T-cell (primary cell): Measurements from ENCODE around the gene HELZ. TPM values are rescaled to one million over a fixed set of nuclear protein-coding genes. Genes with fewer than 3 reads are reported as not detected.
A peak's percentile ranks its signal among the peaks of the same experiment; 100 is the strongest.

Experiments used
- ATAC-seq, 4 experiments: fragments of 200-7000 bp in 3 of 4; fragments of 150-1000 bp in 1 of 4; cut with Tn5 transposase; replicated peaks in 1 of 4; 1 replicate in 3 of 4; 2 replicates in 1 of 4; pipeline ENCODE4 v1.10.0; 2021; ENCODE audit warnings: moderate library complexity in 3 of 4, mild to moderate bottlenecking in 2 of 4, moderate number of reproducible peaks in 1 of 4
- CTCF ChIA-PET, 2 donors: fragments of 300-600 bp; sonication (Branson Sonifier 250); formaldehyde crosslinking; loops; one replicate each; lab custom pipeline; 2022; ENCODE audit warnings: antibody characterized with exemption in 2 of 2; lab: Charles Lee
- POLR2A ChIA-PET, 2 donors: fragments of 300-600 bp; sonication (Branson Sonifier 250); formaldehyde crosslinking; loops; one replicate each; lab custom pipeline; 2022; ENCODE audit warnings: antibody characterized with exemption in 2 of 2; lab: Charles Lee
- DNase-seq, 35 experiments: peaks; one replicate each; pipeline versions ENCODE4 v3.0.0 to v3.0.0-alpha.2; 2013 to 2023
- H3K27ac ChIP-seq: one replicate; pipeline ENCODE4 v1.5.1; 2013; ENCODE audit warnings: low read length
- H3K27me3 ChIP-seq, 2 experiments: replicated peaks in 1 of 2; 1 replicate in 1 of 2; 2 replicates in 1 of 2; pipeline versions ENCODE4 v1.6.1 to v1.7.0; 2013; ENCODE audit warnings: low read length in 1 of 2, mixed read lengths in 1 of 2; ENCODE audit not compliant: control insufficient read depth in 2 of 2, insufficient read depth in 2 of 2; ENCODE audit errors: extremely low read depth in 1 of 2
- H3K36me3 ChIP-seq, 2 donors: 1 replicate in 1 of 2; 2 replicates in 1 of 2; pipeline versions ENCODE4 v1.6.1 to v1.7.0; 2013; ENCODE audit warnings: low read length in 1 of 2; ENCODE audit not compliant: control insufficient read depth in 2 of 2, insufficient read depth in 1 of 2; ENCODE audit errors: extremely low read depth in 1 of 2
- H3K4me1 ChIP-seq, 2 experiments: 1 replicate in 1 of 2; 2 replicates in 1 of 2; pipeline versions ENCODE4 v1.6.1 to v1.7.0; 2013; ENCODE audit warnings: low read length in 2 of 2, mixed read lengths in 1 of 2; ENCODE audit not compliant: insufficient read depth in 2 of 2, control insufficient read depth in 1 of 2; ENCODE audit errors: extremely low read depth in 1 of 2
- H3K4me3 ChIP-seq, 2 donors: 1 replicate in 1 of 2; 2 replicates in 1 of 2; pipeline versions ENCODE4 v1.5.1 to v1.7.0; 2013; ENCODE audit warnings: mild to moderate bottlenecking in 2 of 2, low read length in 1 of 2, moderate library complexity in 1 of 2; ENCODE audit not compliant: control insufficient read depth in 1 of 2; ENCODE audit errors: extremely low read depth in 1 of 2
- H3K9me3 ChIP-seq: 2 replicates; pipeline ENCODE4 v1.7.0; 2013
- H3K27ac Mint-ChIP-seq, 2 donors: one replicate each; pipeline ENCODE4 v1.8.0; 2020 to 2021; ENCODE audit warnings: mild to moderate bottlenecking in 2 of 2, mixed read lengths in 2 of 2
- H3K27me3 Mint-ChIP-seq, 2 donors: one replicate each; pipeline ENCODE4 v1.8.0; 2021 to 2022; ENCODE audit warnings: mixed read lengths in 2 of 2
- H3K36me3 Mint-ChIP-seq: one replicate; pipeline ENCODE4 v1.8.0; 2021; ENCODE audit warnings: mixed read lengths
- H3K4me1 Mint-ChIP-seq, 3 donors: one replicate each; pipeline ENCODE4 v1.8.0; 2020 to 2022; ENCODE audit warnings: mixed read lengths in 3 of 3, mild to moderate bottlenecking in 1 of 3
- H3K4me3 Mint-ChIP-seq, 3 donors: one replicate each; pipeline ENCODE4 v1.8.0; 2020 to 2022; ENCODE audit warnings: mild to moderate bottlenecking in 3 of 3, mixed read lengths in 3 of 3, moderate library complexity in 3 of 3
- H3K9me3 Mint-ChIP-seq, 3 donors: one replicate each; pipeline ENCODE4 v1.8.0; 2020 to 2022; ENCODE audit warnings: mixed read lengths in 3 of 3
- WGBS: methylation state at CpG from one replicate; pipeline ENCODE4 v1.1.5; 2013; ENCODE audit warnings: missing lambda C conversion rate; ENCODE audit not compliant: insufficient coverage; 5-methylcytosine and 5-hydroxymethylcytosine counted together
- total RNA-seq, 35 experiments: library from RNA in 6 of 35; stranded (reverse) in 6 of 35; fragments of 120-200 nt in 1 of 35; gene quantifications; one replicate each; pipeline versions ENCODE4 v1.2.1 to v1.2.4 and lab custom pipeline; 2013 to 2026

The HELZ gene
- total RNA-seq, 5 donors from 2014 or later (not counting 1 experiment from before 2014, with no cell fraction given), result 76.0 to 115 (median 91.6) TPM

DNA sequence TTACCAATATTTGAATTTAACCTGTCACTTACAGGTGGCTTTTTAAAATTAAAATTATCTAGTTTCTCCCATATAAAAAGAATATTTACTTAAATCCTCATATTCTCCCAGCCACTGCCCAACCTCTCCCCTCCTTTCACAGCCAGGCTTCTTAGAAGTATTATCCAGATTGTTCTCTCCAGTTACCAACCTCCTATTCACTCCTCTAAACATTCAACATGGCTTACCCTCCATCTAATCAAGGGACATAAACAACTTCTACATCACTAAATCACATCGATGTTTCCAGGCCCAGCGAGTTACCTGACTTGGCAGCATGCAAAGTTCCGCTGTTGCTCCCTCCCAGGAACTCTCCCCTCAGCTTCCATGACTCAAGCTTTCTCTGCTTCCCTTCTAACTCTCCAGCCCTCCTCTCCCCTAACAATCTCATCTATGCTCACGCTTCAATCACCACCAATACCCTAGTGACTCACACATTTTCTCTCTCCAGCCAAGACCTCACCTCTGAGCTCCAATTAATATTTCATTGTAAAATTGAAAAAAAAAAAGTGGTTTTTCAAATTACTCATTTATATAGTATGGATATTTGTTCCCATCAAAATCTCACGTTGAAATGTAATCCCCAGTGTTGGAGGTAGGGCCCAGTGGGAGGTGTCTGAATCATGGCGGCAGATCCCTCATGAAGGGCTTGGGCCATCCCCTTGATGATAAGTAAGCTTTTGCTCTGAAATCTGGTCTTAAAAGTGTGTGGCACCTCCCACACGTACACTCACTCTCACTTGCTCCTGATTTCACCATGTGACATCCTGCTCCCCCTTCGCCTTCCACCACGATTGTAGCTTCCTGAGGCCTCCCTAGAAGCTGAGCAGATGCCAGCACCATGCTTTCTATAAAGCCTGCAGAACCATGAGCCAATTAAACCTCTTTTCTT is 88.5 kb downstream of the HELZ start:
- no peak for ATAC-seq
- no peaks in the 10 kb centered on the region for H3K4me1 ChIP-seq
- Mint-ChIP-seq H3K36me3 (peaks cover 47% of the 10 kb centered on the region), H3K4me1 (peaks cover 20 to 25% (median 22%) of the 10 kb centered on the region in 3 donors), H3K4me3 (no peak overlapping the region), H3K9me3 (peaks cover 0 to 4% (median 0%) of the 10 kb centered on the region in 3 donors), H3K27me3 (no peaks in the 10 kb centered on the region), H3K27ac (peak overlapping the region; percentile 38 to 45)
- no peaks in the 10 kb centered on the region for H3K9me3 ChIP-seq
- H3K36me3 ChIP-seq, result peaks cover 4 to 30% of the 10 kb centered on the region in 2 donors
- H3K27me3 ChIP-seq, result no peaks in the 10 kb centered on the region
- no peak overlapping the region for H3K27ac ChIP-seq
- CTCF ChIA-PET, result interaction anchor here in 1 of 2 donors (1.1 kb wide), 1 partner anchor 263 kb away, joined by 3 read pairs; no protein-coding TSS in a partner anchor
- 71% methylated on average over 6 of the region's 9 CpGs for WGBS
- H3K4me3 ChIP-seq, result no peak overlapping the region
- DNase-seq, result no peak
- POLR2A ChIA-PET, result interaction anchor here in 1 of 2 donors (1.0 kb wide), 1 partner anchor 18 kb away, joined by 3 read pairs; no protein-coding TSS in a partner anchor

DNA sequence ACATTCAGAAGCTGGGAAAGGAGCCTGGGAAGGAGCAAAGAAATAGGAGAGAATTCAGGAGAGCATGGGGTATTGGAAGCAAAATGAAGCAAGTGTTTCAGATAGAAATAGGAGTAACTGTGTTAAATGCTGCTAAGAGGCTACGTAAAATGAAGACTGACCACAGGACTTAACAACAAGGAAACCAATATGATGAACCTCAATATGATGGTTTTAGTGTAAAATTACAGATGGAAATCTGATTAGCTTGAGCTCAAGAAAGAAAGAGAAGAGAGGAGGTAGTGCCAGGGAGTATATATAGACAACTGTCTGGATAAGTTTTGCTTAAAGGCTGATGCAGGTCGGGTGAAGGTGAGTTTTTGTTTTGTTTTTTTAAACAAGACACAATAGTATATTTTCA is 92.2 kb downstream of the HELZ start:
- peaks cover 57% of the 10 kb centered on the region for H3K36me3 Mint-ChIP-seq
- POLR2A ChIA-PET, result interaction anchor here in 1 of 2 donors (0.6 kb wide), 1 partner anchor 1081 kb away, joined by 3 read pairs; no protein-coding TSS in a partner anchor

DNA sequence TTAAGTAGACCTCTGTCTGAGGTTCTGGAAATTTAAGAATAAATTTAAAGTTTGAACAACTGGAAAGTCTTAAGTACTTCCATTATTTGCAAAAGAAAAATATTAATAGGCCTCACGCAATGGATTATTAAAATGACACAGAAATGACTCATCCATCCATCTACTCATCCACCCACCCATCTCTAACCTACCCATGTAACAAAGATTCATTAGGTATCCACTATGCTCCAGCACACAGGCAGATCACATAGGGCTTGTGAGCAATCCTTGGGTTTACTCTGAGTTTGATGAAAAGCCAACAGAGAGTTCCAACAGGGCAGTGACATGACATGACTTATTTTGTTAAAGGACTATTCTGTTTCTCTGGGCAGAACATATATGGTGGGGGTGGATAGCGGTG is 93.3 kb downstream of the HELZ start:
- Histone ChIP-seq H3K36me3 (peaks cover 4 to 56% of the 10 kb centered on the region in 2 donors), H3K27me3 (no peaks in the 10 kb centered on the region), H3K4me3 (no peak overlapping the region), H3K27ac (no peak overlapping the region), H3K9me3 (no peaks in the 10 kb centered on the region), H3K4me1 (no peaks in the 10 kb centered on the region)
- DNase-seq (no peak), ATAC-seq (no peak)
- H3K36me3 Mint-ChIP-seq, result peaks cover 60% of the 10 kb centered on the region
- no peaks in the 10 kb centered on the region for H3K27me3 Mint-ChIP-seq
- no peak overlapping the region for H3K4me3 Mint-ChIP-seq
- H3K9me3 Mint-ChIP-seq, result no peaks in the 10 kb centered on the region
- 67% methylated on average over 1 of the region's 2 CpGs for WGBS
- ChIA-PET CTCF (interaction anchor here in 1 of 2 donors (0.6 kb wide), 1 partner anchor 40 kb away, joined by 3 read pairs; no protein-coding TSS in a partner anchor), POLR2A (no interaction called here)
- peaks cover 2 to 11% (median 7%) of the 10 kb centered on the region in 3 donors for H3K4me1 Mint-ChIP-seq
- no peak overlapping the region for H3K27ac Mint-ChIP-seq

More for the DNA sequence above, 92.2 kb downstream of the HELZ start:
- DNase-seq (no peak), ATAC-seq (no peak)
- CTCF ChIA-PET, result interaction anchor here in 1 of 2 donors (0.6 kb wide), 1 partner anchor 10 kb away, joined by 4 read pairs; no protein-coding TSS in a partner anchor
- Histone ChIP-seq H3K27ac (no peak overlapping the region), H3K9me3 (no peaks in the 10 kb centered on the region), H3K4me1 (no peaks in the 10 kb centered on the region), H3K27me3 (no peaks in the 10 kb centered on the region), H3K36me3 (peaks cover 8 to 45% of the 10 kb centered on the region in 2 donors), H3K4me3 (no peak overlapping the region)
- H3K9me3 Mint-ChIP-seq, result peaks cover 0 to 4% (median 0%) of the 10 kb centered on the region in 3 donors
- no peaks in the 10 kb centered on the region for H3K27me3 Mint-ChIP-seq
- H3K4me3 Mint-ChIP-seq, result no peak overlapping the region
- no CpG with 5 or more reads among the region's 2 CpGs for WGBS
- H3K27ac Mint-ChIP-seq, result peak overlapping the region in 1 of 2 donors; percentile 1
- H3K4me1 Mint-ChIP-seq, result peaks cover 11 to 15% (median 12%) of the 10 kb centered on the region in 3 donors

DNA sequence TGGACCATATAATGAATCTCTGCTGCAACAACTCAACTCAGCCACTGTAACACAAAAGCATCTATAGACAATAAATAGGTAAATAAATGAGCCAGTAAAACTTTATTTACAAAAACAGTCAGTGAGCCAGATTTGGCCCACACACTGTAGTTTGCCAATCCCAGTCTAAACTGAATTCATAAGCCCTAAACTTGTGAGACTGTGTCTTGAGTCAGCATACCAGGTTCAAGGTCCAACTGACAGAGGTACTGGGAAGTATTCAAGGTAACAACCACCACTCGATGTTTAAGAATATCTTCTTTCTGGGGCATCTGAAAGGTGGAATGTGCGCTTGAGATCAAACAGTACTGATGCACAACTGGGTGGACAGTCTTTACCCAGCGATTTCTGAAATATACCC is 94.2 kb downstream of the HELZ start:
- Mint-ChIP-seq H3K27me3 (no peaks in the 10 kb centered on the region), H3K4me3 (no peak overlapping the region), H3K9me3 (no peaks in the 10 kb centered on the region), H3K36me3 (peaks cover 61% of the 10 kb centered on the region), H3K4me1 (peaks cover 0 to 11% (median 3%) of the 10 kb centered on the region in 3 donors), H3K27ac (no peak overlapping the region)
- ATAC-seq (no peak), DNase-seq (no peak)
- ChIA-PET CTCF (no interaction called here), POLR2A (no interaction called here)
- peaks cover 4 to 63% of the 10 kb centered on the region in 2 donors for H3K36me3 ChIP-seq
- no peaks in the 10 kb centered on the region for H3K27me3 ChIP-seq
- H3K27ac ChIP-seq, result no peak overlapping the region
- WGBS, result 100% methylated on average over 1 of the region's 3 CpGs
- no peaks in the 10 kb centered on the region for H3K4me1 ChIP-seq
- no peak overlapping the region for H3K4me3 ChIP-seq
- H3K9me3 ChIP-seq, result no peaks in the 10 kb centered on the region

DNA sequence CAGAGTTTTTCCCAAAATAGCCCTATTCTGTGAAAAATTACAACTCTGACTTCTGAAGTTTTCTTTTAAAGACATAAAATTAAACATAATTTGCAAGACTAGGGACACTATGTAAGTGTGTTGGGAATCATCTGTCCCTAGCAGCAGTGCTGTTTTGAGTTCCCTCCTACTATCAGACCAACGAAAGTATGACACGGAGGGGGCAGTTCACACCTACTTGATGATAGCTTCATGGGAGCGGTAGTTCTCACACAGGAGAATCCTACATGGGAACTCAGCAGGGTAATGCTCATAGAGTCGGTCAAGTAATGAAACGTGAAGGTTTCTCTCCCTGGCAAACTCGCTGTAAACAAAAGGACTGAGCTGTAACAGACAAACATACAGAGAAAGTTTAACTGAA is 96.6 kb downstream of the HELZ start:
- Mint-ChIP-seq H3K27ac (no peak overlapping the region), H3K4me3 (no peak overlapping the region), H3K27me3 (no peaks in the 10 kb centered on the region), H3K4me1 (peaks cover 0 to 11% (median 3%) of the 10 kb centered on the region in 3 donors), H3K9me3 (no peaks in the 10 kb centered on the region), H3K36me3 (peaks cover 78% of the 10 kb centered on the region)
- ChIA-PET POLR2A (interaction anchor here in 1 of 2 donors (0.6 kb wide), 1 partner anchor 893 kb away, joined by 4 read pairs; no protein-coding TSS in a partner anchor), CTCF (interaction anchor here in 1 of 2 donors (0.7 kb wide), 1 partner anchor 62 kb away, joined by 3 read pairs; no protein-coding TSS in a partner anchor)
- WGBS, result 100% methylated on average over 5 of the region's 6 CpGs
- Histone ChIP-seq H3K27ac (no peak overlapping the region), H3K27me3 (no peaks in the 10 kb centered on the region), H3K36me3 (peaks cover 14 to 78% of the 10 kb centered on the region in 2 donors), H3K4me3 (no peak overlapping the region), H3K9me3 (no peaks in the 10 kb centered on the region), H3K4me1 (no peaks in the 10 kb centered on the region)
- ATAC-seq (no peak), DNase-seq (no peak)

DNA sequence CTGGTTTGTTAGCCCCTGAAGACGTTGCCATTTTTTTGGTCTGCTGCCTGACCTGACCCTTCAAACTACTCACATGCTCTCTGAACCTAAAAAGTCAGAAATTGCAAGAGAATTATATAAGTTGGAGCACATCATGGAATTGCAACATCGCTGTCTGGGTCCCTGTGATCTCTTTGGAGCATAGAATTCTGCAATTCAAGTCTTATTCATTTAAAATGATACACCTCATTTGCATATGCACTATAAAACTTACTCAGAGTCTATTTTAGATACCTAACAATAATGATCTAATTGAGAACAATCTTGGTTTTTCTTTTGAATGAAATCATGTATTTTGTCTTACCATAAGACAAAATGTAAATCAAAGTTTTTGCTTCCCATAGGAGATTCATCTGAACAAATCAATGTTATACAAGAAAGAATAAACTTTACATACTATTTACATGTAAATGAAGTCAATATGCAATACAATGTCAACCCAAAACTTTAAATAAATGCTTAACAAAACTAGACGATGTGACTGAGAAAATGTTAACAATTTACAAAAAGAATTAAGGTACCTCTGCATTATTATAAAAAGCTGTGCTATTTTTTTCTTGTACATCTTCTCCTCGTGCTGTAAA is 99.7 kb downstream of the HELZ start:
- Histone ChIP-seq H3K9me3 (no peaks in the 10 kb centered on the region), H3K36me3 (peaks cover 9 to 63% of the 10 kb centered on the region in 2 donors), H3K4me3 (no peak overlapping the region), H3K4me1 (no peaks in the 10 kb centered on the region), H3K27ac (no peak overlapping the region), H3K27me3 (no peaks in the 10 kb centered on the region)
- no peak overlapping the region for H3K27ac Mint-ChIP-seq
- no peaks in the 10 kb centered on the region for H3K27me3 Mint-ChIP-seq
- no CpG with 5 or more reads among the region's 4 CpGs for WGBS
- H3K36me3 Mint-ChIP-seq, result peaks cover 77% of the 10 kb centered on the region
- no peak for DNase-seq
- no peak for ATAC-seq
- peaks cover 2 to 4% (median 4%) of the 10 kb centered on the region in 3 donors for H3K4me1 Mint-ChIP-seq
- peaks cover 0 to 6% (median 0%) of the 10 kb centered on the region in 3 donors for H3K9me3 Mint-ChIP-seq
- H3K4me3 Mint-ChIP-seq, result no peak overlapping the region
- POLR2A ChIA-PET, result no interaction called here
- CTCF ChIA-PET, result no interaction called here
